Measurements from ENCODE around the gene RBFOX1. TPM values are rescaled to one million over a fixed set of nuclear protein-coding genes. Genes with fewer than 3 reads are reported as not detected.

The RBFOX1 gene
- total RNA-seq, 1 donor from 2014 or later, result not detected

GRCh38 chr16:7318686-7319085 is 14.0 kb upstream of the RBFOX1 start:
- Mint-ChIP-seq H3K36me3 (ENCODE audit: low read depth) (no peaks in the 10 kb centered on the region), H3K4me1 (ENCODE audit: low read depth) (no peaks in the 10 kb centered on the region), H3K9me3 (ENCODE audit: low read depth) (peaks cover 19% of the 10 kb centered on the region), H3K27ac (ENCODE audit: unreplicated experiment) (no peak overlapping the region), H3K4me3 (ENCODE audit: unreplicated experiment) (no peak overlapping the region), H3K27me3 (ENCODE audit: low read depth) (no peaks in the 10 kb centered on the region)
- DNase-seq (ENCODE audit: low spot score), result no peak
- TF ChIP-seq CTCF (IDR thresholded peaks at IDR 0.05), result no peak

- Mint-ChIP-seq H3K4me3 (ENCODE audit: unreplicated experiment) (no peak overlapping the region), H3K27ac (ENCODE audit: unreplicated experiment) (no peak overlapping the region), H3K27me3 (ENCODE audit: low read depth) (no peaks in the 10 kb centered on the region), H3K4me1 (ENCODE audit: low read depth) (no peaks in the 10 kb centered on the region), H3K9me3 (ENCODE audit: low read depth) (peaks cover 19% of the 10 kb centered on the region), H3K36me3 (ENCODE audit: low read depth) (no peaks in the 10 kb centered on the region)
- TF ChIP-seq CTCF (IDR thresholded peaks at IDR 0.05), result no peak
- no peak for DNase-seq (ENCODE audit: low spot score)
Observed at GRCh38 chr16:7319514-7319913, 13.1 kb upstream of the RBFOX1 start.

GRCh38 chr16:7321661-7322060 is 11.0 kb upstream of the RBFOX1 start:
- Mint-ChIP-seq H3K27ac (ENCODE audit: unreplicated experiment) (no peak overlapping the region), H3K36me3 (ENCODE audit: low read depth) (no peaks in the 10 kb centered on the region), H3K27me3 (ENCODE audit: low read depth) (no peaks in the 10 kb centered on the region), H3K9me3 (ENCODE audit: low read depth) (peaks cover 28% of the 10 kb centered on the region), H3K4me3 (ENCODE audit: unreplicated experiment) (no peak overlapping the region), H3K4me1 (ENCODE audit: low read depth) (no peaks in the 10 kb centered on the region)
- no peak for DNase-seq (ENCODE audit: low spot score)
- TF ChIP-seq CTCF (IDR thresholded peaks at IDR 0.05), result no peak

- no peak overlapping the region for H3K4me3 Mint-ChIP-seq (ENCODE audit: unreplicated experiment)
- no peak for DNase-seq (ENCODE audit: low spot score)
- no peak for TF ChIP-seq CTCF (IDR thresholded peaks at IDR 0.05)
- no peak overlapping the region for H3K27ac Mint-ChIP-seq (ENCODE audit: unreplicated experiment)
- H3K9me3 Mint-ChIP-seq (ENCODE audit: low read depth), result peaks cover 29% of the 10 kb centered on the region
- H3K4me1 Mint-ChIP-seq (ENCODE audit: low read depth), result no peaks in the 10 kb centered on the region
- H3K36me3 Mint-ChIP-seq (ENCODE audit: low read depth), result no peaks in the 10 kb centered on the region
- H3K27me3 Mint-ChIP-seq (ENCODE audit: low read depth), result no peaks in the 10 kb centered on the region
Observed at GRCh38 chr16:7324321-7324720, 8.3 kb upstream of the RBFOX1 start.

GRCh38 chr16:7325834-7326233 is 6.8 kb upstream of the RBFOX1 start:
- no peak for DNase-seq (ENCODE audit: low spot score)
- Mint-ChIP-seq H3K27ac (ENCODE audit: unreplicated experiment) (no peak overlapping the region), H3K9me3 (ENCODE audit: low read depth) (peaks cover 23% of the 10 kb centered on the region), H3K36me3 (ENCODE audit: low read depth) (no peaks in the 10 kb centered on the region), H3K4me1 (ENCODE audit: low read depth) (no peaks in the 10 kb centered on the region), H3K4me3 (ENCODE audit: unreplicated experiment) (no peak overlapping the region), H3K27me3 (ENCODE audit: low read depth) (no peaks in the 10 kb centered on the region)
- TF ChIP-seq CTCF (IDR thresholded peaks at IDR 0.05), result no peak

Data from chondrocyte (in vitro differentiated cells).